NT2/D1 (cell line): ENCODE measurements around the gene AMPD2.

Experiments used
- SUZ12 ChIP-seq: IDR thresholded peaks from 2 replicates; pipeline ENCODE4 v1.6.1; 2011; ENCODE audit not compliant: insufficient read length, insufficient read depth; ENCODE audit errors: extremely low read depth
- YY1 ChIP-seq: IDR thresholded peaks from 2 replicates; pipeline ENCODE4 v1.6.1; 2011; ENCODE audit not compliant: insufficient read length, insufficient read depth
- ZNF274 ChIP-seq: IDR thresholded peaks from 2 replicates; pipeline ENCODE4 v1.6.1; 2011; ENCODE audit warnings: mild to moderate bottlenecking, low read depth, low read length

DNA sequence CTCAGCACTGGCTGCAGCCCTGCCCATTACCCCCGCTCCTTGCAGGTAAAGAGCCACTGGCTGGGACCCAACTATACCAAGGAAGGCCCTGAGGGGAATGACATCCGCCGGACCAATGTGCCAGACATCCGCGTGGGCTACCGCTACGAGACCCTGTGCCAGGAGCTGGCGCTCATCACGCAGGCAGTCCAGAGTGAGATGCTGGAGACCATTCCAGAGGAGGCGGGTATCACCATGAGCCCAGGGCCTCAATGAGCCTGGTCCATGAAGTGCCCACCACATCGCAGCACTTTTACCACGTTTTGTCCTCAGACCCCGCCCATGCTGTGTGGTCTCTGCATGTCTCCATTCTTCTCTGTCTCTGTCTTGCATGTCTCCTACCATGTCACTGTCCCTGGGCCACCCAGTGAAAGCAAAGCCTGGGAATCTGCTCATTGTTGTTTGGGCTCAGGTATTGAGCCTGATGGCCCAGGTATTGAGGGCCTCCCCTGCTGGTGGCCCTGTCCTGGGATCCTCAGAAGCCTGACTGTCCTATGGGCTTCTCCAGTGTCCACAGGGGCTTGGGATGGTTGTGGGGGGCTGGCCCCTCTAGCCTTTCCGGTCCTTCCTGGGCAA lies 11.4 kb downstream of the AMPD2 start:
- TF ChIP-seq YY1, result no peak
- no peak for TF ChIP-seq ZNF274
- no peak for TF ChIP-seq SUZ12
